ENCODE results near the gene PIK3R5. TPM values are rescaled to one million over a fixed set of nuclear protein-coding genes. Genes with fewer than 3 reads are reported as not detected.

Gene PIK3R5
- total and polyA plus RNA-seq, 2 donors (not counting 3 experiments of a cell fraction or from before 2014, with no cell fraction given) = not detected

DNA sequence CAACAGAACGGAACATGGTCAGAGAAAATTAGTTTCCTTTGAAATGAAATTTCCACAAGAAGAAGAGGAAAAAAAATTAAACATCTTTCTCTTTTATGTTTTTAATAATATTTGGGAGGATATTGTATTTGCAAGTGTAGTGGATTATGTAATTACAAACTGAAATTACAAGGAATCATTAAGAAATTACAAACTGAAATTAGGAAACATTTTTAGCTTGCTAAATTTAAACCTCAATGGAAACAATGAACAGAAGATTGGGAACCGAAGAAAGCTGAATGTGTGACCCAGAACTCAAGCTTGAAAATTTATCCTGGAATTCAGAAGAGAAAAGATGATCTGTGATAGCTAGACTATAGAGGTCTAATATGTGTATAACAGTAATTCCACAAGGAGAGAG, 4.4 kb upstream of the PIK3R5 start:
- ChIA-PET POLR2A (no interaction called here), CTCF (no interaction called here)
- intact Hi-C loops (cut with micrococcal nuclease) (no loop called here), dilution Hi-C loops (cut with MboI; ENCODE audit: extremely low pct_ligation_motif_present, low sequenced_read_pairs) (no loop called here)
- no peak overlapping the region for H3K27ac ChIP-seq (ENCODE audit: insufficient read depth, low read depth, low read length)
- peaks cover 0 to 5% of the 10 kb centered on the region in 2 experiments for H3K27me3 ChIP-seq (ENCODE audit: control insufficient read depth in 2 of 2, insufficient read depth in 2 of 2, low read length in 2 of 2)
- H3K79me2 ChIP-seq (ENCODE audit: control insufficient read depth, insufficient read depth, low read length) = no peaks in the 10 kb centered on the region
- TF ChIP-seq, protein P1, sequence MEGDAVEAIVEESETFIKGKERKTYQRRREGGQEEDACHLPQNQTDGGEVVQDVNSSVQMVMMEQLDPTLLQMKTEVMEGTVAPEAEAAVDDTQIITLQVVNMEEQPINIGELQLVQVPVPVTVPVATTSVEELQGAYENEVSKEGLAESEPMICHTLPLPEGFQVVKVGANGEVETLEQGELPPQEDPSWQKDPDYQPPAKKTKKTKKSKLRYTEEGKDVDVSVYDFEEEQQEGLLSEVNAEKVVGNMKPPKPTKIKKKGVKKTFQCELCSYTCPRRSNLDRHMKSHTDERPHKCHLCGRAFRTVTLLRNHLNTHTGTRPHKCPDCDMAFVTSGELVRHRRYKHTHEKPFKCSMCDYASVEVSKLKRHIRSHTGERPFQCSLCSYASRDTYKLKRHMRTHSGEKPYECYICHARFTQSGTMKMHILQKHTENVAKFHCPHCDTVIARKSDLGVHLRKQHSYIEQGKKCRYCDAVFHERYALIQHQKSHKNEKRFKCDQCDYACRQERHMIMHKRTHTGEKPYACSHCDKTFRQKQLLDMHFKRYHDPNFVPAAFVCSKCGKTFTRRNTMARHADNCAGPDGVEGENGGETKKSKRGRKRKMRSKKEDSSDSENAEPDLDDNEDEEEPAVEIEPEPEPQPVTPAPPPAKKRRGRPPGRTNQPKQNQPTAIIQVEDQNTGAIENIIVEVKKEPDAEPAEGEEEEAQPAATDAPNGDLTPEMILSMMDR (IDR thresholded peaks at IDR 0.05; ENCODE audit: extremely low read depth in 1 of 2, insufficient read depth in 1 of 2, low read depth in 1 of 2, low read length in 2 of 2) = no peak
- TF ChIP-seq POLR2AphosphoS5 (IDR thresholded peaks at IDR 0.05; ENCODE audit: insufficient read depth, low read depth, low read length) = no peak
- no peak for TF ChIP-seq EZH2 (IDR thresholded peaks at IDR 0.05; ENCODE audit: borderline replicate concordance, low read depth, low read length, severe bottlenecking)
- no peak for TF ChIP-seq POLR2A (IDR thresholded peaks at IDR 0.05; ENCODE audit: low read depth, low read length)
- no peak overlapping the region for H3K4me3 ChIP-seq (replicated peaks in 1 of 3; ENCODE audit: insufficient read depth in 1 of 3, low read depth in 1 of 3, low read length in 3 of 3)
- DNase-seq (ENCODE audit: low read depth, low spot score) (no peak), FAIRE-seq (no peak)
- no peaks in the 10 kb centered on the region for H4K20me1 ChIP-seq (replicated peaks; ENCODE audit: control insufficient read depth, extremely low read depth, insufficient read depth, low read length)
- H3K9me1 ChIP-seq (replicated peaks; ENCODE audit: control insufficient read depth, extremely low read depth, insufficient read depth, low read length) = no peaks in the 10 kb centered on the region
- H3K9ac ChIP-seq (replicated peaks; ENCODE audit: extremely low read depth, insufficient read depth, low read length) = no peak overlapping the region
- H3K4me1 ChIP-seq (ENCODE audit: control insufficient read depth, extremely low read depth, insufficient read depth, low read length) = no peaks in the 10 kb centered on the region
- H2AFZ ChIP-seq (ENCODE audit: low read depth, low read length) = no peak overlapping the region
- BruUV-seq (replicated peaks) = no TSS peak
- no peak overlapping the region for H3K4me2 ChIP-seq (ENCODE audit: insufficient read depth, low read length)
- no peaks in the 10 kb centered on the region for H3K9me3 ChIP-seq (replicated peaks; ENCODE audit: control insufficient read depth, insufficient read depth, low read length)
- H3K36me3 ChIP-seq (ENCODE audit: control insufficient read depth in 2 of 2, extremely low read depth in 1 of 2, insufficient read depth in 2 of 2, low read length in 2 of 2) = no peaks in the 10 kb centered on the region

DNA sequence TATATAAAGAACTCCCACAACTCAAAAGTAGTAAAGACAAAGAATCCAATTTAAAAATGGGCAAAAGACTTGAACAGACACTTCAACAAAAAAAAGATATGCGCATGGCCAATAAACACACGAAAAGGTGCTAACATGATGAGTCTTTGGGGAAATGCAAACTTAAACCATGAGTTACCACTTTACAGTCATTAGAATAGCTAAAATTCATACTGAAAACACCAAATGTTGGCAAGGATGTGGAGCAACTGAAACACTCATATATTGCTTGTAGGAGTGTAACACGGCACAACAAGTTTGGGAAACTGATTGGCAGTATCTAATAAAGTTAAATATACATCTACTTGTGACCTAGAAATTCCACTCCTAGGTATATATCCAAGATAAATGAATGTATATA, 3.0 kb upstream of the PIK3R5 start:
- no peak overlapping the region for H3K27ac ChIP-seq (ENCODE audit: insufficient read depth, low read depth, low read length)
- ChIA-PET CTCF (no interaction called here), POLR2A (no interaction called here)
- intact Hi-C loops (cut with micrococcal nuclease) (no loop called here), dilution Hi-C loops (cut with MboI; ENCODE audit: extremely low pct_ligation_motif_present, low sequenced_read_pairs) (no loop called here)
- no peaks in the 10 kb centered on the region for H3K4me1 ChIP-seq (ENCODE audit: control insufficient read depth, extremely low read depth, insufficient read depth, low read length)
- TF ChIP-seq, protein P1 (IDR thresholded peaks at IDR 0.05; ENCODE audit: extremely low read depth in 1 of 2, insufficient read depth in 1 of 2, low read depth in 1 of 2, low read length in 2 of 2) = no peak
- no peak for TF ChIP-seq POLR2A (IDR thresholded peaks at IDR 0.05; ENCODE audit: low read depth, low read length)
- TF ChIP-seq POLR2AphosphoS5 (IDR thresholded peaks at IDR 0.05; ENCODE audit: insufficient read depth, low read depth, low read length) = no peak
- TF ChIP-seq EZH2 (IDR thresholded peaks at IDR 0.05; ENCODE audit: borderline replicate concordance, low read depth, low read length, severe bottlenecking) = no peak
- no peak for TF ChIP-seq JUN (IDR thresholded peaks at IDR 0.05; ENCODE audit: borderline replicate concordance, insufficient read depth, insufficient read length, low read depth)
- no peak for TF ChIP-seq GATA2 (IDR thresholded peaks at IDR 0.05; ENCODE audit: insufficient read depth, insufficient read length, low read depth, low read length)
- TF ChIP-seq, protein P2, sequence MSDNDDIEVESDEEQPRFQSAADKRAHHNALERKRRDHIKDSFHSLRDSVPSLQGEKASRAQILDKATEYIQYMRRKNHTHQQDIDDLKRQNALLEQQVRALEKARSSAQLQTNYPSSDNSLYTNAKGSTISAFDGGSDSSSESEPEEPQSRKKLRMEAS (IDR thresholded peaks at IDR 0.05; ENCODE audit: insufficient read depth, insufficient read length) = no peak
- TF ChIP-seq MYC (IDR thresholded peaks at IDR 0.05; ENCODE audit: low read depth, low read length) = no peak
- no peak for TF ChIP-seq FOS (IDR thresholded peaks at IDR 0.05; ENCODE audit: borderline replicate concordance, insufficient read depth, low read length)
- no peaks in the 10 kb centered on the region for H4K20me1 ChIP-seq (replicated peaks; ENCODE audit: control insufficient read depth, extremely low read depth, insufficient read depth, low read length)
- H3K4me3 ChIP-seq (replicated peaks in 1 of 3; ENCODE audit: insufficient read depth in 1 of 3, low read depth in 1 of 3, low read length in 3 of 3) = no peak overlapping the region
- no peak overlapping the region for H3K4me2 ChIP-seq (ENCODE audit: insufficient read depth, low read length)
- H3K9me1 ChIP-seq (replicated peaks; ENCODE audit: control insufficient read depth, extremely low read depth, insufficient read depth, low read length) = no peaks in the 10 kb centered on the region
- H3K36me3 ChIP-seq (ENCODE audit: control insufficient read depth in 2 of 2, extremely low read depth in 1 of 2, insufficient read depth in 2 of 2, low read length in 2 of 2) = no peaks in the 10 kb centered on the region
- H3K9me3 ChIP-seq (replicated peaks; ENCODE audit: control insufficient read depth, insufficient read depth, low read length) = no peaks in the 10 kb centered on the region
- DNase-seq (ENCODE audit: low read depth, low spot score) (no peak), FAIRE-seq (no peak)
- H2AFZ ChIP-seq (ENCODE audit: low read depth, low read length) = no peak overlapping the region
- no TSS peak for BruUV-seq (replicated peaks)
- H3K9ac ChIP-seq (replicated peaks; ENCODE audit: extremely low read depth, insufficient read depth, low read length) = no peak overlapping the region
- no peaks in the 10 kb centered on the region for H3K79me2 ChIP-seq (ENCODE audit: control insufficient read depth, insufficient read depth, low read length)
- peaks cover 0 to 10% of the 10 kb centered on the region in 2 experiments for H3K27me3 ChIP-seq (ENCODE audit: control insufficient read depth in 2 of 2, insufficient read depth in 2 of 2, low read length in 2 of 2)

Measured in endothelial cell of umbilical vein (primary cell).